IPS-NIHi7 (cell line): ENCODE results near the gene AKAP6.
"Not testable (repeated sequence)": the region's sequence is repeated elsewhere in the genome, so short reads cannot be mapped to it uniquely, and the experiment has no call there.

Experiments used
- DNase-seq: peaks from one replicate; pipeline ENCODE4 v3.0.0; 2012; ENCODE audit warnings: mixed read lengths; ENCODE audit errors: extremely low spot score

Gene AKAP6

DNA sequence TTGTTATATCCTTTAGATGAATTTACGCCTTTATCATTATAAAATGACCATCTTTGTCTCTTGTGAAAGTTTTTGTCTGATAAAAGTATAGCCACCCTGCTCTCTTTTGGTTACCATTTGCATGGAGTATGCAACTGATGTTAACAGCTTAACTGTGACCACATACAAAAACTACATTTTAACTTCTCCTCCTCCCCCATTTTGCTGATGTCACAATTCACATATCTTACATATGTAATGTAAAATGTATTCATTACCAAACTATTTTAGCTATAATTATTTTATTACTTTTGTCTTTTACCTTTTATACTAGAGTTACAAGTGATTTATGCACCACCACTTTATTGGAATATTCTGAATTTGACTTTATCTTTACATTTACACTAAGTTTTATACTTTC is 425.1 kb downstream of the AKAP6 start:
- DNase-seq: no peak

DNA sequence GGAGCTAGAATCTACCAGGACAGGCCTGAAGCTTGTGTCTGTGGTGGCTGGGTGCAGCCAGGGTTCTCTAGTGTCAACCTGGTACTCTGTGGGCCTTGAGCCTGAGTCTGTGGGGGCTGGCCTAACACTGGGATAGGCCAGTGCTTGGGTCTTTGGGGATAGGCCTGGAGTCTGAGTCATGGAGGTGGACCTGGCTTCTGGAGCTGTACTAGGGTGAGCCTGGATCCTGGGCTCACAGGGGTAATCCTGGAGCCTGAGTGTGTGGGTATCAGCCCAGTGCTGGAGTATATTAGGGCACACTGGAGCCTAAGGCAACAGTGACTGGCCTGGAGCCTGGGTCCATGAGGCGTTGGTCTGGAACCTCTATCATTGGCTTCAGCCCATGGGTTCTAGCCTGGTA is 427.1 kb downstream of the AKAP6 start:
- no peak for DNase-seq

DNA sequence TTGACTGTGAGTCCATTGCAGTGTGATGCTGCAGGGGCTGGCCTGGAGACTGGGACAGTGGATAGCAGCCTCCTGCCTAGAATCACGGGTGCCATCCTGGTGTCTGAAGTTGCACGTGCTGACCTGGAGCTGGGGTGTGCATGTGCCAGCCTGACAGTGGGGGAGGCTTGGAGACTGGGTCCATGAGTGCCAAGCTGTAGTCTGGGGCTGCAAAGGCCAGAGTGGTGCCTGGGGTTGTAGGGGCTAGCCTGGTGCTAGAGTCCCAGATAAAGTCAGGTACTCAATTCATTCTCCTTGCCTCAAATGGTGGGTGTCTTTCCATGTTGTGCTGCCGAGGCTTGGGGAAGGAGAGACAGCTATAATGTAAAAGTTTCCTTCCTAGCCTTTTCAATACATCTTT is 427.7 kb downstream of the AKAP6 start:
- no peak for DNase-seq

DNA sequence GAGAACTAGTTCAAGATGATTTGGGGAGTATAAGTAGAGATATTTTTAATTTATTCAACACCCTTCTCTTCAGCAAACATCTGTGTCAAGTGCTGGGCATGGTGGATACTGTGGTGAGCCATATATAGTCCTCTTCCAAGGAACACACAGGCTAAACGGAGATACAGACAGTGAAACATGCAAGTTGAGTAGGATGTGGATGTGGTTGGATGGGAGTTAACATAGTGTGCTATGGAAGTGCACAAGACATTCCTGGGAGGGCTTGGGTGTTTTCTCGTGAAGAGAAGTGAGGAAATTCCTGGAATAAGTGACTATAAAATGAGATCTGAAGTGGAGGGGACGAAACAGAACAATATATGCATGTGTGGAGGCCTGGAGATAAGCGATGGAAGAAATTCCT is 428.5 kb downstream of the AKAP6 start:
- no peak for DNase-seq

DNA sequence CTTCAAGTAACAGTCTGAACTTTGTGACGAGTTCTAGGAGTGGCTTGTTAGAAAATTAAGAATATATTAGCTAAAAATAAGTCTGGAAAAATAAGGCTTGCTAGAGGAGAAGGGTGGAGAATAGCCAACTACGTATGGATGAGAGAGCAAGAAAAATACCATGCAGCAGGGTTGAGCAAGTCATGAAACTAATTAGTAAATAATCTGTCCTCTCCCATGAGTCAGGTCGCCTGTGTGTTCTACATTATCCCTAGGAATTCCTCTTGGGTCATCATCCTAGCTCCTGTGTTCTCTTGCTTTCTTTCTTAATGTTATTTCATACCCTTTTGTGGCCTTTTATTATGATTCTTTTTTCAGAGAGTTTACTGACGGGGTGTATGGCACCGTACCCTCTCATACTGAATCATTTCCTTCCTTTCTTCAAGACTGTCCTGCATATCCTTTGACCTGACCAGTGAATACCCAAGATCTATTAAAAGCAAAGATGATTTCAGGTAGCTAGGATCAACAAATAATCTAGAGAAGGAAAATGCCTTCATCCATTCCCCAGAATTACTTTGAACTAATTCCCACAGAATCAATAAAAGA is 432.4 kb downstream of the AKAP6 start:
- DNase-seq: no peak

DNA sequence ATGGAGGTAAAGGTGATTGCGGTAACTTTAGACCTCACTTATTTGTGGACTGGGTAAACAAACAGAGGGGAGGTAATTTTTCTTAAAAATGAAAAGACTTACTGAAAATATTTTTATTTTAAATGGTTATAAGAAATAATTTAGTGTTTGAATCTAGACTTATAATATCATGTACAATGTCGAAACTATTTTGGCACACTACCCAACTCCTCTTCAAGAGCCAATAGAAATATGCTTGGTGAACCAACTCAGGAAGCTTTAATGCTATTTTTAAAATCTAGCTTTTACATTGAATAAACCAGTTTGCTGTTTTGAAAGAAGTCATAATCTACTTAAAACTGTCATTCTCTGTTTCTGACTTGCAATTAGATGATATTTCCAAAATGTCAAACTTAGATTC is 433.8 kb downstream of the AKAP6 start:
- no peak for DNase-seq

DNA sequence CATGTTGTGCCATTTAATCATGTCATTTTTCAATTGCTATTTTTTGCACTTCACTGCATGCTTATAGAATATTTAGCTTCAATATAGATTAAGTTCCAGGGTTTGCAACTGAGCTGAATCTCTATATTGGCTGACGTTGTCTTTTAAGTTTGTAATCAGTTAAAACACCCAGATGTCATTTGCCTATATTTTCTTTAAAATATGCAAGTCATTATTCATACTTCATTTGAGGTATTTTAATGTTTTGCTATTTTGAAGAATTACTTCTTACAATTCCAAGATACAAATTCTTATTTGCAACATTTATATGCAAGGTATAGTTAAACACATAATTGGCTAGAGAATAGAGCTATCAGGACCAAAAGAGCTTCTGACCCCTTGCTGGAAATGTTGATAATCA is 434.6 kb downstream of the AKAP6 start:
- no peak for DNase-seq

DNA sequence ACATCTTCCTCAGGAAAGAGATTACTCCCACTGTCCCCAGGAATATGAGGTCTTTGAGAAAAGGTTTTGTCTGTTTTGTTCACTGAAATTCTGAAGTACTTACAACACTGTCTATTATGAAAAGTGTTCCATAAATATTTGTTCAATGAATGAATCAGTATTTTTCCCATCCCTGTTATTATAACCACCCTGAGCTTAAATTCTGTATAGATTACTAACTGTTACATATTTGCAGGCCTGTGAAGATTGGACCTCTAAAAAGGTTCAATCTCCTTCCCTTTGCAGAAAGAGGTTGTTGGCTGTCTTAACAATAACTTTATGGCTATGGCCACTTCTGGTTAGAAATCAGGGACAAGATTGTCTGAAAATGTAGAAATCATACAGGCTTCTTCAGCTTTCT is 435.0 kb downstream of the AKAP6 start:
- no peak for DNase-seq

DNA sequence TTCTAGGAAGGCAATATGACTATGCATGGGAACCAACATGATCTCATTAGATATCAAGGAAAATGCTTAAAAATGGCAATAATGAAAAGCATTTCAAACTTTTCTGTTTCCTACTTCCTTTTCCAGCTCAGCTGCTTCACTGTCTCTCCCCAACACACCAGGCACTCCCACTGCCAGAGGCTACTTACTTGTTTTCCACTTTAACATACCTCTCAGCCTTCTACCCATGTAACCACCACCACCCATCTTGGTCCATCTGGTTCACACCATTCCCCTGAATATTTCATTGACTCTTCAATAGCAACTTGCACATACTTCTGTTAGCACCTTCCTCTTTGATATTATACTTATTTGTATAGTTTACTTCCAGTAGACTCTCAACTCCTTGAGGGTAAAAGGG is 441.3 kb downstream of the AKAP6 start:
- no peak for DNase-seq

DNA sequence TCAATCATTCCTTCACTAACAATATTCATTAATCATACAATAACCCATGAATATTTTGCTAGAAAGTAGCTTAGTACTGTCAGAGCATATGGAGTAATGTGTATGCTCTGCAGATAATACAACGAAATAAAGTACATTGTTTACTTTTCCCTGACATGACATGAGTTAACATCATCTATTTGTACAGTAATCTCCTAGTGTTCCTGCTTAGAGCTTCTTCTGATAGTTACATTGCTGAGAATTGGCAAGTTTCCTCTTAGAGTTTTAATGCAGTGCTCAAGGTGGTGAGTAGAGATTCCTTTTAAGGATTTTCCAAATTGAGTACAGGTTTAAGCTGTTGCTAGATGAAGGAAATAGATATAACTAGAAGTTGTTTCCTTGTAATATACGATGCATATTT is 445.1 kb downstream of the AKAP6 start:
- no peak for DNase-seq

DNA sequence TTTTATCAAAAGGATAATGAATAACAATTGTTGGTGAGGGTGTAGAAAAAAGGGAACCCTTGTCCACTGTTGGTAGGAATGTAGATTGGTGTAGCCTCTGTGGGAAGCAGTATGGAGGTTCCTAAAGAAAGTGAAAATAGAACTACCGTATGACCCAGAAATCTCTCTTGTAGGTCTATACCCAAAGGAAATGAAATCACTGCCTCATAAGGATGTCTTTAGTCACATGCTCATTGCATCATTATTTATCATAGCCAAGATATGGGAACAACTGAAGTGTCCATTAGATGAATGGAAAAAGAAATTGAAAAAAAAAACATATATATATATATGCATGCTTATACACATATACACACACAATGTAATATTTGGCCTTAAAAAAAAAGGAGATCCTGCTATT is 450.7 kb downstream of the AKAP6 start:
- DNase-seq: no peak

DNA sequence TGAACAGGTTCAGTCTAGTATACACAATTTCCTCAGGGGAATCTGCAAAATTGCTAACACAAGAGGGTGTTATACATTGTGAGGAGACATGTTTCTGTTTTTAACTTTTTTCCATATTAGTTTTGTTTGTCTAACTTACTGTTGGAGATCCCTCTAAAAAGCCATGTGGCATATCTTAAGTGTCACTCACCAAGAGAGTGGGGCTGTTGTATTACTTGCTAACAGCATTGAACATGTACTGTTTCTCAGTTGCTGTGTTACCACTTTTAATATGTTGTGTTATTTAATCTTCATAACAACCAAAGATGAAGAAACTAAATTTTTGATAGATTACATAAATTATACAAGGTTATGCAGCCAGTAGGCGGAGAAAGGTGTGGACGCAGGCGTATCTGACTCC is 455.3 kb downstream of the AKAP6 start:
- no peak for DNase-seq

DNA sequence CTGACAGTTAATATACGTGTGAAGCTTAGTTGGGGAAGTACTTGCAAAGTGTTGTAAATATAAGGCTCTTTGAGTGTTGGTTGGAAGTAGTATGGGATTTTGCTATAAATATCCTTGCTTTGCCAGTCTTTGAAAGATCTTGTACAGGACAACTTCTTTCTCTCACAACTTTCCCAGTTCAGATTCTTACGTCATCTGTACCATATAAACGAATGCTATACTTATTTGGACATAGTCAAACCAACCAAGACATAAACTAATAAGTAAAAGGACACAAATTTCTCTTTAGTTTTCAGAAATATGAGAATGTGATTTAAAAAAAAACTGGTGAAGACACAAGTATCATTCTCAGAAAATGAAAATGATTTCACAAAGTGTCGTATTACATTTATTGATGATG is 456.5 kb downstream of the AKAP6 start:
- DNase-seq: no peak

DNA sequence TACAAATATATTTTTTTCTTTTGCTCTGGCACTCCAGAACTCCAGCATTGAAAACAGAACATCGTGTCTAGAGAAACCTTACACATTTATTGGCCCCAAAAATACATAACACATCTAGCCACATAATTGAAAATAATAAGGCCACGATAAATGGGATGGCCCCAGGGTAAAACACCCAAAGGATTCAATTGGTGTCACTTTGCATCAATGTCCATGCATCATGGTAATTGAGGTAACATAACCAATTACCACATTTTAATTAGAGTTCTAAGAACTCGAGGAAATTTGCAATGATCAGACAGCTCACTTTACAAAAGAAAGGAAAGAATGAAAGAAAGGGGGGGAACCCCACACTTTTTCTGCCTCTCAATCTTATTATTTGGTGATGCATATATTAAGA is 457.8 kb downstream of the AKAP6 start:
- DNase-seq: no peak

DNA sequence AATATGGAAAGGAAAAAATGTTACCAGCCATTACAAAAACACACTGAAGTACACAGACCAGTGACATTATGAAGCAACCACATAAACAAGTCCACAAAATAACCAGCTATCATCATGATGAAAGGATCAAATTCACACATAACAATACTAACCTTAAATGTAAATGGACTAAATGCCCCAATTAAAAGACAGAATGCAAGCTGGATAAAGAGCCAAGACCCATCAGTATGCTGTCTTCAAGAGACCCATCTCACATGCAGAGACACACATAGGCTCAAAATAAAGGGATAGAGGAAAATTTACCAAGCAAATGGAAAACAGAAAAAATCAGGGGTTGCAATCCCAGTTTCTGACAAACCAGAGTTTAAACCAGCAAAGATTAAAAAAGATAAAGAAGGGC is 463.9 kb downstream of the AKAP6 start:
- not testable (repeated sequence) for DNase-seq

DNA sequence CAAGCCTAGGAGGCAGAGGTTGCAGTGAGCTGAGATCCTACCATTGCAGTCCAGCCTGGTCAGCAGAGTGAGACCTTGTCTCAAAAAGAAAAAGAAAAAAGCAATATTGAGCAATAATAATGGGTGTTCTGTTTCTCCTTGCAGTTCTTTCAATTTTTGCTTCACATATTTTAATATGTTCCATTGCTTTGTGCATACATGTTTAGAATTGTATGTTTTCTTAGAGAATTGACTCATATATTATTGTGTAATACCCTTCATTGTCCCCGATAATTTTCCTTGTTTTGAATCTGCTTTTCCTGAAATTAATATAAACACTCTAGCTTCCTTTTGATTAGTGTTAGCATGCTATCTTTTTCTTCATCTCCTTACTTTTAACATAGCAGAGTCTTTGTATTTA is 471.2 kb downstream of the AKAP6 start:
- DNase-seq: no peak

DNA sequence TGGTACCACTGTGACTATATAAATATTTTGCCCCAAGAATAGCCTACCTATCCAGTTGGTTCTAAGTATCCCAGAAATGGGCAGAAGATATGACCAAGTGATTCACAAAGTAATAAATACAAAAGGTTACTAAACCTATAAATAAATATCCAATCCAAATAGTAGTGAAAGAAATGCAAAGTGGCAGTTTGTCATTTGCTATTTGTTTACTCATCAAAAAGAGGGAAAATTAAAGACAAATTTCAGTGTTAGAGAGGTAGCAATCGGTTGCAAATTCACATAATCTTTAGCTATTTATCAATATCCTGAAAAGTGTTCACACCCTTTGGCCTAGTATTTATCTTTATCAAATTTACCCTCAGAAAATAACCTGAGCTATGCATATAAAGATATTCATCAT is 473.2 kb downstream of the AKAP6 start:
- DNase-seq: no peak

DNA sequence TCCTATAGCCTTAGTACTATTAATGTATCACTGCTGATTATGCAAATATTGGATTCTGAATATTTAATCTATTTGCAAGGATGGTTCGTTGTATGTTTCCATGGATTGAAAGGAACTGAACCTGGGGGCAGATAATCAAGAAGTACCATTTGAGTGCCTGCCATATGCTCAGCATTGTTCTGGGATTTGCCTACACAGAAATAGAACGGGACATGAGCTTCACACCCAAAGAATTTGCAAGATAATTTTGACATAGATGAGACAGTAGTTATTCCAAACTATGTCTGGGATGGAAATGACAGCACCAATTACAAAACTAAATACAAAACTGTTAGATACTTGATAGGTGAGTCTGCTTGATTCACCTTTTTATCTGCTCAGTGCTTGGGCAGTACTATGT is 476.9 kb downstream of the AKAP6 start:
- no peak for DNase-seq

DNA sequence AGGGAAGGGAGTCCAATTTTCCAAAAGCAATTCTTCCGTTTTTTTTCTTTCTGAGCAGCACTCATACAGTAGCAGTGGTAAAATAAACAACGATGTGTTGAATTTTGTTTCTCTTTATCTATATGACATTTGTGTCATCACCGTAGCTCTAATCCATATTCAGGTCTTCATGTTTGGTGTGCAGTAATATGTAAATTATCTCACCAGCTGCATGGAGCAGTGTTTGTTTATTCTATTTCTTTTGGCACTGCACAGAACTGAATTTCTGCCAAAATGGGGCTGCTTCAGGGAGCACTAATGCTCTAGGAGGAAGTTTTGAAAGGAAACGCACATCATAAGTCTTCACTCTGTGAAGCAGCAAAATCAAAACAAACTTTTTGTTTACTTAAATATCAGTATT is 479.5 kb downstream of the AKAP6 start:
- no peak for DNase-seq

DNA sequence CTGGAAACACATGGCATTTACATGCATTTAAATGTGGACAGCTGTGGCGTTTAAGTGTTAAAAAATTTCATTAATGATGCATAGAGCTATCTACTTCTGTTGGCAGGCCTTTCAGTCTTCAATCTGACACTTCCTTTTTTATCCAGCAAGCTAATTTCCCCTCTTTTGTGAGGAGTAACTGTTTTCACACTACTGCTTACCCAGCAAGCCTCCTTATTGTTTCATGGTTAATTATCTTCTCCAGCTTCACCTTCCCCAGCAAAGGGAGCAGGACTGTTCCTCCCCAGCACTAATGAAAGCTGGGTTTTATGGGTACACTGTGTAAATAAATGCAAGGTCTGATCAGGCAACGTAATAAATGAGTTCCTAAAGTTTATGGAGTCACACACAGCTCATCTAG is 480.2 kb downstream of the AKAP6 start:
- no peak for DNase-seq

DNA sequence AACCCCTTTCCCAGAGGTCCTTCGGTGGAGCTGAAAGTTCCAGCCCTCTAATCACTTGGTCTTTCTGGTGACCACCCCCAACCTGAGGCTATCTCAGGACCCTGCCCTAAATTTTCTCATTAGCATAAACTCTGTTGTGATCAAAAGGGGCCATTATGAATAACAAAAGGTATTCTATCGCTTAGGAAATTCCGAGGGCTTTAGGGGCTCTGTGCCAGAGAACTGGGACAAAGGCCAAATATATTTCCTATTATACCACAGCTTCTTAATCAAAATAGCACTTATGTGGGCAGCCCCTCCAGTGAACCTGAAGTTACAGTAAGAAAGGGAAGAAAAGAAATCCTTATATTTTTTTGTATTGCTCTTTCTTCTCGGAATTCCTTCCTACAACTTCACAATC is 484.3 kb downstream of the AKAP6 start:
- DNase-seq: no peak

DNA sequence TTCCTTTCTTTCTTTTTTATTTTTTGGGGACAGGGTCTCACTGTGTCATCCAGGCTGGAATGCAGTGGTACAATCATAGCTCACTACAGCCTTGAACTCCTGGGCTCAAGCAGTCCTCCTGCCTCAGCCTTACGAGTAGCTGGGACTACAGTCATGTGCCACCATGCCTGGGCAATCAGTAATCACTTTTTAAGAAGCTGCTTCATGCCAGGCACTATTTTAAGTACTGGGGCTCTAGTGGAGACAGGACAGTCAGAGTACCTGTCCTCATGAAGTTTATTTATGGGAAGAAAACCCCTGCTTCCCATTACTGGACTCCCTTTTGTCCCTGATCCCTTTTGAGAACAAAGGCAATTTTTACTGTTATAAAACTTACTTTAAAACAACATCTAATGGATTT is 485.6 kb downstream of the AKAP6 start:
- DNase-seq: no peak

DNA sequence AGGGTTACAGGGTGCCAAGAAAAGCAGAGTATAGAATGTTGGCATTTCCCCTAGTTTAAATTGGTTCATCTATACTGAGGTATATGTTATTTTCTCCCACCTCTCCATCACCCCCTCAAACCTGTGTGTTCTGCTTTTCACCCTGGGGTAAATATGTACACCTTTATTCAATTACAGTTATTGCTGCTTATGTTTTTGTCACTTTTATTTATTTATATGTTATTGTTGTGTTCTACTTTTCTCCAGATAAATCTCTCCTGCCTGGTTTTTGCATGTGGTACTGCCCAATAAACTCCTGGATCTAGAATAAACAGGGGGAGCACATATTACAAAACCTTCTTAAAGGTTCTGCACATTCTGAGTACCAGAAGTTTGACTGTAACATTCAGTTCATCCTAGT is 487.5 kb downstream of the AKAP6 start:
- no peak for DNase-seq

DNA sequence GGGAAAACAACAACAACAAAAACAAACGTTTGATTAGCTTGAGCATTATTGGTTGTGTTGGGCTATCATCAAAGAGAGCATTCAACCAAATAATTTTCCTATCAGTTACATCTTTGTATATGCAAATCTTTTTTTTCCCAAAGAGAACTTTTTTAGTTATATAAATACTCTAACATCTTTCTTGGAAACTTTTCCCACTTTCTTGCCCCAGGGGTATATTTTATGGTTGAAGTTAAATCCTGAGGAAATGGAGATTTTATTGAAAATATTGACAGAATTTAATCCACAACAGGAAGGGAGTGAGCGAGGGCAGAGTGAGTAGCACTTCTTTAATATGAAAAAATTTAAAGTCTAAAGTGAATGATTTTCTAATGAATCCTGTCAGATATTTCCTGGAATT is 488.7 kb downstream of the AKAP6 start:
- no peak for DNase-seq

DNA sequence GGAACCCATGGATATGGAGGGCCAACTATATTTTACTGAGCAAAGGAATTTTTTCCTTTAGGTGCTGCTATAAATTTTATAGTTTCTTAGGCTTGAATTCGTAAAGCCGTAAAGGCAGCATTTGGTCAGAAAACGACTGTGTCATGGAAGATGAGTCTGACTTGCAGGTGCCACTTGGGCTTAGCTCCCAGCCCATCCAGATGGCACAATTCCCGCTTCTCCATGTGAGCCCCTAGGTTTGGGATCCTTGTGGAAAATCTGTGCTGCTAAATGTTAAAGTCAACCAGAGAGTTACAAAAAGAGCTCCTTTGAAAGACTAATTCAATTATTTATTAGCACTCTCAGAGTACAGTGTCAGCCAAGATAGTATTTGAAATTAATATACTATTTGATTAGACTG is 489.5 kb downstream of the AKAP6 start:
- no peak for DNase-seq
